ENCODE data around the gene SYNCRIP. TPM values are rescaled to one million over a fixed set of nuclear protein-coding genes. Genes with fewer than 3 reads are reported as not detected.
A peak's percentile ranks its signal among the peaks of the same experiment; 100 is the strongest.

Gene SYNCRIP
- total RNA-seq, 1 experiment from 2014 or later = 221 TPM

DNA sequence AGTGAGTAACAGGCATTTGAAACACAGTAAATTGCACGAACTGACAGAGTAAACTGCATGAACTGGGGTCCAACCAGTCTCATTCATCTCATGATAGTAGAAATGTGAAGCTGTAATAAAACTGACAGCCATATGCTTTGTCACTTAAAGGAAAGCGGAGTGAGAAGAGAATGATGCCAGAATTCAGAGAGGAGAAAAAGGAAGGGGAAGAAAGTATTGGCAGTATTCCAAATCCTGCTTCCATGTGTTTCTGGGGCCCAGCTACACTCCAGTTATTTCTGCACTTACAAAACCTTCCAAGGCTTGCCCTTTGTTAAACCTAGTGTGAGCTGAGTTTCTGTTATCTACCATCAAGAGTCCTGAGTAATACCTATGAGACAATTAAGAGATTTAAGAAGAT is 66.2 kb downstream of the SYNCRIP start:
- TF ChIP-seq CTCF (conservative IDR thresholded peaks at IDR 0.05; ENCODE audit: low read depth, low read length) = no peak
- TF ChIP-seq EZH2 (IDR thresholded peaks at IDR 0.05; ENCODE audit: borderline replicate concordance, low read depth, low read length, poor library complexity, severe bottlenecking) = no peak
- ChIA-PET POLR2A (ENCODE audit: low non-redundant PET) (no interaction called here), CTCF (no interaction called here)
- Histone ChIP-seq H3K4me1 (ENCODE audit: insufficient read depth, low read length, poor library complexity, severe bottlenecking) (peaks cover 13% of the 10 kb centered on the region), H3K4me3 (ENCODE audit: low read depth, low read length, poor library complexity, severe bottlenecking) (no peak overlapping the region), H3K27me3 (replicated peaks; ENCODE audit: insufficient read depth, low read depth, low read length, poor library complexity) (no peaks in the 10 kb centered on the region), H3K9me3 (ENCODE audit: low read depth, low read length, poor library complexity, severe bottlenecking) (peaks cover 3% of the 10 kb centered on the region), H3K36me3 (ENCODE audit: insufficient read depth, low read length, poor library complexity, severe bottlenecking) (no peaks in the 10 kb centered on the region), H3K27ac (ENCODE audit: low read depth, low read length, poor library complexity, severe bottlenecking) (no peak overlapping the region)
- BruUV-seq (replicated peaks) = no TSS peak
- intact Hi-C loops (cut with micrococcal nuclease; ENCODE audit: unreplicated experiment) = no loop called here
- no peak for DNase-seq (ENCODE audit: low spot score)

DNA sequence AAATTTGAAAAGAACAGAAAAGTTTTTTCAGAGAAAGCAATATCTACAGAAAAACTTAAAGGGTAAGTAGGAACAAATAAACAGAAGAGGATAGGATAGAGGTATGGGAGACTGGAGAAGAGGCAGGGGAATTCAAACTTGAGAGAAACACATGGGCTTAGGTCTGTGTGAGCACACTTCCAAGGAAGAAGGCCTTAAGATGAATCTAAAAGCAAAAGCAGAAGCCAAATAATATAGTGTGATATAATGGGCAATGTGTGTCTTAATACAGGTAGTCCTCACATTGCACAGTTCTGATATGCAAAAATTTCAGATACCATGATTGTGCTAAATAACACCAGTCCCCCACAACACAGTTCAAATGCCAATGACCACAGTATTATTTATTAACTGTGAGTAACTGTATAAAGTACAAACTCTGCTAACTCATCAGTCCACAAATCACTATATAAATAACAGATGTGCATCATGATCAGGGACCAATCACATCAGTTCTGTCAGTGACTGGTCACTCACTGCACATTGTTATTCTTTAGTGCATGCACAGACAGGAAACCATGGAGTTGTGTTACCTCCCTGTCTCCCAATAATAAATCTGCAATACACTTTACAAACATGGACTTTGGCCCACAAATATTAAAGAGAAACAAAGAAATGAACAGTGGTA is 67.6 kb downstream of the SYNCRIP start:
- Histone ChIP-seq H3K27me3 (replicated peaks; ENCODE audit: insufficient read depth, low read depth, low read length, poor library complexity) (no peaks in the 10 kb centered on the region), H3K36me3 (ENCODE audit: insufficient read depth, low read length, poor library complexity, severe bottlenecking) (no peaks in the 10 kb centered on the region), H3K4me1 (ENCODE audit: insufficient read depth, low read length, poor library complexity, severe bottlenecking) (peaks cover 13% of the 10 kb centered on the region), H3K4me3 (ENCODE audit: low read depth, low read length, poor library complexity, severe bottlenecking) (no peak overlapping the region), H3K27ac (ENCODE audit: low read depth, low read length, poor library complexity, severe bottlenecking) (no peak overlapping the region), H3K9me3 (ENCODE audit: low read depth, low read length, poor library complexity, severe bottlenecking) (no peaks in the 10 kb centered on the region)
- no peak for TF ChIP-seq EZH2 (IDR thresholded peaks at IDR 0.05; ENCODE audit: borderline replicate concordance, low read depth, low read length, poor library complexity, severe bottlenecking)
- no peak for TF ChIP-seq CTCF (conservative IDR thresholded peaks at IDR 0.05; ENCODE audit: low read depth, low read length)
- ChIA-PET CTCF (no interaction called here), POLR2A (ENCODE audit: low non-redundant PET) (no interaction called here)
- no TSS peak for BruUV-seq (replicated peaks)
- intact Hi-C loops (cut with micrococcal nuclease; ENCODE audit: unreplicated experiment) = no loop called here
- no peak for DNase-seq (ENCODE audit: low spot score)

DNA sequence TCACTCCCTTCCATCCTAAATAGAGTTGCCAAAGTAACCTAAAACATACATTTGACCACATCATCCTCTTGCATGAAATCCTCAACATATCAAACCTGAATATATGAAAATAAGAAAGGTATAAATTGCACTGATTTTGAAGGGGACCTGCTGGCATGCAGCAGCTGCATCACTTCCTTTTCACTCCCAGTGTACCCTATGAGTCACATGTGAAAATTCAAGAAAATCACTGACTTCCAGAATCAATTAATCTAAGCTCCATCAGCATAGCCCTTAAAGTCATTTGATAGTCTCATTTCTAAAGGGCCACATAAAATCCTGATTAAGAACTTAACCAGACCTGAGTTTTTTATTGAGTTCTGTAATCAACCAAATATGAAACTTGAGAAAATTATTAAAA is 73.4 kb downstream of the SYNCRIP start:
- ChIA-PET POLR2A (ENCODE audit: low non-redundant PET) (no interaction called here), CTCF (no interaction called here)
- DNase-seq (ENCODE audit: low spot score) = peak; percentile 50
- no peaks in the 10 kb centered on the region for H3K36me3 ChIP-seq (ENCODE audit: insufficient read depth, low read length, poor library complexity, severe bottlenecking)
- no peak overlapping the region for H3K4me3 ChIP-seq (ENCODE audit: low read depth, low read length, poor library complexity, severe bottlenecking)
- H3K27ac ChIP-seq (ENCODE audit: low read depth, low read length, poor library complexity, severe bottlenecking) = no peak overlapping the region
- intact Hi-C loops (cut with micrococcal nuclease; ENCODE audit: unreplicated experiment) = loop anchor here (5.0 kb wide), 1 partner anchor 167 kb away; no protein-coding TSS in a partner anchor
- no peaks in the 10 kb centered on the region for H3K27me3 ChIP-seq (replicated peaks; ENCODE audit: insufficient read depth, low read depth, low read length, poor library complexity)
- H3K4me1 ChIP-seq (ENCODE audit: insufficient read depth, low read length, poor library complexity, severe bottlenecking) = no peaks in the 10 kb centered on the region
- no peak for TF ChIP-seq EZH2 (IDR thresholded peaks at IDR 0.05; ENCODE audit: borderline replicate concordance, low read depth, low read length, poor library complexity, severe bottlenecking)
- no peak for TF ChIP-seq CTCF (conservative IDR thresholded peaks at IDR 0.05; ENCODE audit: low read depth, low read length)
- no TSS peak for BruUV-seq (replicated peaks)
- H3K9me3 ChIP-seq (ENCODE audit: low read depth, low read length, poor library complexity, severe bottlenecking) = no peaks in the 10 kb centered on the region
